GM12878 (cell line): ENCODE data around the gene FBXW8.

Experiments
- CTCF ChIP-seq, 3 experiments: IDR thresholded peaks in 2 of 3; conservative IDR thresholded peaks in 1 of 3; 2 replicates each; pipeline ENCODE4 v1.5.1; 2011; ENCODE audit warnings: low read depth in 3 of 3, low read length in 3 of 3, mild to moderate bottlenecking in 3 of 3, control low read depth in 2 of 3, moderate library complexity in 2 of 3, inconsistent platforms in 1 of 3, mixed read lengths in 1 of 3; ENCODE audit not compliant: control insufficient read depth in 2 of 3, insufficient read depth in 1 of 3; ENCODE audit errors: extremely low read depth in 1 of 3
- NRF1 ChIP-seq: conservative IDR thresholded peaks from 2 replicates; pipeline ENCODE4 v1.6.1; 2011; ENCODE audit warnings: mild to moderate bottlenecking, low read depth, low read length, improper control_type of control experiment
- PML ChIP-seq: IDR thresholded peaks from 2 replicates; pipeline ENCODE4 v1.6.1; 2012; ENCODE audit warnings: low read length, inconsistent platforms
- POLR2A ChIP-seq: IDR thresholded peaks from 2 replicates; pipeline ENCODE4 v1.6.1; 2011; ENCODE audit warnings: low read depth, mild to moderate bottlenecking, low read length
- POLR2AphosphoS2 ChIP-seq: IDR thresholded peaks from 2 replicates; pipeline ENCODE4 v1.6.1; 2011; ENCODE audit warnings: low read depth, mild to moderate bottlenecking, low read length, improper control_type of control experiment, moderate library complexity
- REST ChIP-seq: IDR thresholded peaks from 2 replicates; pipeline ENCODE4 v1.6.1; 2012; ENCODE audit warnings: mild to moderate bottlenecking, low read depth, low read length
- SUZ12 ChIP-seq: fragments of 200-600 bp; sonication (generic); IDR thresholded peaks from one replicate; pipeline ENCODE4 v1.6.1; 2018; ENCODE audit warnings: antibody characterized with exemption, mild to moderate bottlenecking; ENCODE audit not compliant: unreplicated experiment
- ZNF217 ChIP-seq: fragments of 450-650 bp; IDR thresholded peaks from 2 replicates; pipeline ENCODE4 v1.6.1; 2017; ENCODE audit warnings: antibody characterized with exemption, mild to moderate bottlenecking
- ZSCAN29 ChIP-seq: fragments of 450-650 bp; IDR thresholded peaks from 2 replicates; pipeline ENCODE4 v1.6.1; 2017; ENCODE audit warnings: mild to moderate bottlenecking, moderate library complexity

- TF ChIP-seq REST (no peak), CTCF (IDR thresholded peaks at IDR 0.05 in 2 of 3, conservative IDR thresholded peaks at IDR 0.05 in 1 of 3; ENCODE audit: control insufficient read depth in 2 of 3, extremely low read depth in 1 of 3, insufficient read depth in 1 of 3, low read depth in 3 of 3, low read length in 3 of 3) (no peak), SUZ12 (no peak), ZSCAN29 (no peak), POLR2AphosphoS2 (no peak), ZNF217 (no peak), POLR2A (no peak), NRF1 (no peak), PML (no peak)
These were observed 137.8 kb downstream of the FBXW8 start for GRCh38 chr12:117048585-117048904.
